ENCODE measurements around the gene GSK3B.
A peak's percentile ranks its signal among the peaks of the same experiment; 100 is the strongest.
"Not testable (repeated sequence)": the region's sequence is repeated elsewhere in the genome, so short reads cannot be mapped to it uniquely, and the experiment has no call there.

The GSK3B gene

DNA sequence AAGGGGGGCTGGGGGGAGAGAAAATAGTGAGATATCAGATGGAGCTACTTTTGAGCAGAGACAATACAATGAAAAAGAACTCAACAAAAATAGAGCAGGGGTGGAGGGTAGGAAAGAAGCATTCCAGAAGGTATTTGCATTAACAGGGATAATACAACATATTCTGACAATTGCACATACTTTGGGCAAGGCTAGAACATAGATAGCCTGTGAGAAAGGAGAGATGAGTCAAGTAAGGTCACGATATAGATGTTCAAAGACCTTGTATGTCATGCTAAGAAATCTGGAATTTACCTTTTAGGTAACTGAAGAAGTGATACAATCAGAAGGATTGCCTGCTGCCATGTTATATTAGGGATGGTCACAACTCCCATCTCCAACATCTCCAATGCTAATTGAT, 155.2 kb downstream of the GSK3B start:
- DNase-seq (ENCODE audit: low read depth, low spot score) = no peak

DNA sequence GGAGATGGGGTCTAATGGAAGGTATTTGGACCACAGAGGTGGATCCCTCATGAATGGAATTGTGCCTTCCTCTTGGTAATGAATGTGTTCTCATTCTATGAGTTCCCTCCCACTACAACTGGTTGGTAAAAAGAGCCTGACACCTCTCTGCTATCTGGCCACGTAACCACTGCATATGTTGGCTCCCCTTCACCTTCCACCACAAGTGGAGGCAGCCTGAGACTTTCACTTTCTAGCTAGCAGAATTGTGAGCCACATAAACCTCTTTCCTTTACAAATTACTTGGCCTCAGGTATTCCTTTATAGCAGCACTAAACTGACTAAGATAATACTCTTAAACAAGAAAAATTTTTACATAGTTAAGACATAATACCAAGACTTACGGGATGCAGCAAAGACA, 157.0 kb downstream of the GSK3B start:
- DNase-seq (ENCODE audit: low read depth, low spot score) = no peak

- DNase-seq (ENCODE audit: low read depth, low spot score) = no peak
Observed at GRCh38 chr3:119934249-119934648, 160.0 kb downstream of the GSK3B start.

- DNase-seq (ENCODE audit: low read depth, low spot score) = no peak
Observed at GRCh38 chr3:119933207-119933606, 161.0 kb downstream of the GSK3B start.

- no peak for DNase-seq (ENCODE audit: low read depth, low spot score)
Observed at GRCh38 chr3:119930286-119930685, 164.0 kb downstream of the GSK3B start.

- DNase-seq (ENCODE audit: low read depth, low spot score) = no peak
Observed at GRCh38 chr3:119927190-119927589, 167.1 kb downstream of the GSK3B start.

- DNase-seq (ENCODE audit: low read depth, low spot score) = no peak
Observed at GRCh38 chr3:119924111-119925094, 169.8 kb downstream of the GSK3B start.

GRCh38 chr3:119918992-119919933, 175.0 kb downstream of the GSK3B start:
- no peak for DNase-seq (ENCODE audit: low read depth, low spot score)

DNA sequence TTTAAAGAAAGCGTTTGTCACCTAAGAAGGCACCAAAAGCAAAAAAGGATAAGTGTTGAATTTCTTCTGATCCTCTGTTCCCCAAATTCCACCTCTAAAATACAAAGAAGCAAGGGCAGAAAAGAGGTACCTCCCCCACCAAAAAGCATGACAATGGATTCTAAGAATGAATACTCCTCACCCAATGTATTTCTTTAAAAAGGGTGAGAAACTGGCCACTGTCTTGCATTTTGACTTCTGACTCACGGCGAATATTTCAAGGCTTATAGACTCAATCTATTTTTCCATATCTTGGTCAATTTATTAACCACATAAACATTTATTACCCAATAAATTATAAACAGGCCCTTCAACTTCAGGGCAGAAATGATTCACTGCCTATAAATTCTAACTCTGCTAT, 181.2 kb downstream of the GSK3B start:
- no peak for DNase-seq (ENCODE audit: low read depth, low spot score)

GRCh38 chr3:119912220-119912619, 182.0 kb downstream of the GSK3B start:
- DNase-seq (ENCODE audit: low read depth, low spot score) = no peak

GRCh38 chr3:119911748-119912147, 182.5 kb downstream of the GSK3B start:
- no peak for DNase-seq (ENCODE audit: low read depth, low spot score)

DNA sequence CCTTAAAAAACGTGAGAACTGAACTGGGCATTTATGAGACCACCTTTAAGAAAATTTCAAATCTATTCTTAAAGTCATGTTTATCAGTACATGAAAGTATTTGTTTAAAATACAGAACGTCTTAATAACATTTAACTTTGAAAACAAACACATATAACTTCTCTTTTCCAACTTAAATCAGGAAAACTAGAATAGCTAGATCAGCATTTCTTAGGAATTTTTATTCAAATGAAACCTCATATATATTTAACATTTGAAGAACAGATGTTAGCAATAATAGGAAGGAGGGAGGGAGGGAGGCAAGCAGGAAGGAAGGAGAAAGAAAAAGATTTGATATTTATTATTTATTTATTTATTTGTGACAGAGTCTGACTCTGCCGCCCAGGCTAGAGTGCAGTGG, 192.2 kb downstream of the GSK3B start:
- no peak for DNase-seq (ENCODE audit: low read depth, low spot score)

- no peak for DNase-seq (ENCODE audit: low read depth, low spot score)
Observed at GRCh38 chr3:119901148-119901547, 193.1 kb downstream of the GSK3B start.

DNA sequence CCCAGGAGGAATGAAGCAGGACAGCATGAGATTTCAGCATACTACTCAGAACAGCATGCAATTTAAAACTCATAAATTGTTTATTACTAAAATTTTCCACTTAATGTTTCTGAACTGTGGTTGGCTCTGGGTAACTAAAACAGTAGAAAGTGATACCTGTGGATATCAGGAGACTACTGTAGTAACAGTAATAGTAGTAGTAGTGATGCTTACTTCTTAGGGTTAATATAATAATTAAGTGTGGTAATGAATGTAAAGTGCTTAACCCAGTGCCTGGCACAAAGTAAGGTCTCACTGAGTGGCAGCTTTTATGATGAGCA, 195.1 kb downstream of the GSK3B start:
- DNase-seq (ENCODE audit: low read depth, low spot score) = no peak

- DNase-seq (ENCODE audit: low read depth, low spot score) = no peak
Observed at GRCh38 chr3:119898478-119899191, 195.6 kb downstream of the GSK3B start.

GRCh38 chr3:119894195-119894594, 200.1 kb downstream of the GSK3B start:
- DNase-seq (ENCODE audit: low read depth, low spot score) = no peak

- DNase-seq (ENCODE audit: low read depth, low spot score) = no peak
Observed at GRCh38 chr3:119893769-119894168, 200.5 kb downstream of the GSK3B start.

- DNase-seq (ENCODE audit: low read depth, low spot score) = peak; percentile 50
Observed at GRCh38 chr3:119891944-119892721, 202.1 kb downstream of the GSK3B start.

GRCh38 chr3:119888681-119889080, 205.6 kb downstream of the GSK3B start:
- not testable (repeated sequence) for DNase-seq (ENCODE audit: low read depth, low spot score)

GRCh38 chr3:119885746-119886530, 208.3 kb downstream of the GSK3B start:
- DNase-seq (ENCODE audit: low read depth, low spot score) = no peak

All from brain pericyte (primary cell).